ENCODE measurements around the gene PPP1R17. TPM values are rescaled to one million over a fixed set of nuclear protein-coding genes. Genes with fewer than 3 reads are reported as not detected.
A peak's percentile ranks its signal among the peaks of the same experiment; 100 is the strongest.

Gene PPP1R17
- total and polyA plus RNA-seq, 7 donors: not detected

DNA sequence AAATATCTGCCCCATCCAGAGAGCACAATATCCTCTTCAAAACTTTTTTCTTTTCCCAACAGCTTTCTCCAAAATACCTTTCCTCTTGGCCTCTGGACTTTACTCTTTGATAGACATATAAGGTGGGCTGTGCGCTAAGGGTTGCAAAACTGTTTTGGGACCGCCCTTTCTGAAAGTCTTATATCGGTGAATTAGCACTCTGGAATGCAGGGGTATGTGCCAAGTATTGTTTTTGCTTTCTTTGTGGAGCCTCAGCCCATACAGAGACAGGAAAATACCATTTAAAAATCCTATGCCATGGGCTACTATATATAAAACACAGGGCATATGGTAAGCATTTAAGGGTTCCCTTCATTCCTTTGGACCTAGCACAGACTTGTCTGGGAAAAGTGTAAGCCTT lies 37.7 kb downstream of the PPP1R17 start:
- no peaks in the 10 kb centered on the region for H3K9me3 ChIP-seq
- intact Hi-C loops (cut with DNase I): no loop called here
- no peaks in the 10 kb centered on the region for H3K4me1 ChIP-seq
- WGBS, 3 donors: 44 to 59% (median 57%) methylated on average over 3 of the region's 3 CpGs
- TF ChIP-seq, protein P1, sequence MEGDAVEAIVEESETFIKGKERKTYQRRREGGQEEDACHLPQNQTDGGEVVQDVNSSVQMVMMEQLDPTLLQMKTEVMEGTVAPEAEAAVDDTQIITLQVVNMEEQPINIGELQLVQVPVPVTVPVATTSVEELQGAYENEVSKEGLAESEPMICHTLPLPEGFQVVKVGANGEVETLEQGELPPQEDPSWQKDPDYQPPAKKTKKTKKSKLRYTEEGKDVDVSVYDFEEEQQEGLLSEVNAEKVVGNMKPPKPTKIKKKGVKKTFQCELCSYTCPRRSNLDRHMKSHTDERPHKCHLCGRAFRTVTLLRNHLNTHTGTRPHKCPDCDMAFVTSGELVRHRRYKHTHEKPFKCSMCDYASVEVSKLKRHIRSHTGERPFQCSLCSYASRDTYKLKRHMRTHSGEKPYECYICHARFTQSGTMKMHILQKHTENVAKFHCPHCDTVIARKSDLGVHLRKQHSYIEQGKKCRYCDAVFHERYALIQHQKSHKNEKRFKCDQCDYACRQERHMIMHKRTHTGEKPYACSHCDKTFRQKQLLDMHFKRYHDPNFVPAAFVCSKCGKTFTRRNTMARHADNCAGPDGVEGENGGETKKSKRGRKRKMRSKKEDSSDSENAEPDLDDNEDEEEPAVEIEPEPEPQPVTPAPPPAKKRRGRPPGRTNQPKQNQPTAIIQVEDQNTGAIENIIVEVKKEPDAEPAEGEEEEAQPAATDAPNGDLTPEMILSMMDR (IDR thresholded peaks at IDR 0.05): no peak
- ATAC-seq: no peak
- H3K36me3 ChIP-seq (ENCODE audit: insufficient read depth in 1 of 2, low read depth in 1 of 2): no peaks in the 10 kb centered on the region
- H3K4me3 ChIP-seq: no peak overlapping the region
- peaks cover 0 to 2% (median 0%) of the 10 kb centered on the region in 3 donors for H3K27me3 ChIP-seq (ENCODE audit: insufficient read depth in 3 of 3, low read length in 2 of 3)
- DNase-seq: no peak
- H3K27ac ChIP-seq: no peak overlapping the region

DNA sequence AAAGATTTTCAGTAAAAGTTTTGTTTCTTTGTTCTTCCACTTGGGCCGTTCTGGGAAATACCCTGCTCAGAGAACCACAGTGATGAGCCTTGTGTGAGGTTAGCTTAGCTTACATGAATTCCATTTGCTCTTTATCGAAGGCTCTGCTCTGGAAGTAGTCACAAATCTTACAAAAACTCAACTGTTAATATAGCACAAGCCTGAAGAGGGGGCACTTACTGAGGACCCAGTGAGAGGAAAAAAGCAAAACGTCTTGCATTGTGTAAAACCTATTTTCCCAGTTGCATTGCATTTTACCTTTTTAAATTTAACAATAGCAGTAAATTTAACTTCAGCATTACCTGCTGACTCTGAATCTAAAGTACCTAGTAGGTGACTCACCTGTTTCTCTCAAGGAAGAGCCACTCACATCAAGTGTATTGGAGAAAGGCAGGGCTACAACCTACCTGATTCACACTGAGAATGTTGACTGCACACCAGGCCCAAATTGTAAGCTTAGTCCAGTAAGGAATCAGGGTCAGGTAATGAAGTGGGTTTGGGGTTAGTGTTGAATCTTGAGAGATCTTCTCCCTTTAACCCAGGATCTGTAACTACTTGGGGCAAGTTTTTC lies 42.3 kb downstream of the PPP1R17 start:
- no peak for DNase-seq
- WGBS, 3 donors: 50 to 52% (median 52%) methylated on average over 3 of the region's 3 CpGs
- no peaks in the 10 kb centered on the region for H3K4me1 ChIP-seq
- ATAC-seq: no peak
- H3K9me3 ChIP-seq: no peaks in the 10 kb centered on the region
- H3K27ac ChIP-seq: no peak overlapping the region
- H3K36me3 ChIP-seq (ENCODE audit: insufficient read depth in 1 of 2, low read depth in 1 of 2): no peaks in the 10 kb centered on the region
- H3K4me3 ChIP-seq: no peak overlapping the region
- H3K27me3 ChIP-seq (ENCODE audit: insufficient read depth in 3 of 3, low read length in 2 of 3): peaks cover 0 to 3% (median under 1%) of the 10 kb centered on the region in 3 donors
- intact Hi-C loops (cut with DNase I): no loop called here
- TF ChIP-seq, protein P1 (IDR thresholded peaks at IDR 0.05): no peak

DNA sequence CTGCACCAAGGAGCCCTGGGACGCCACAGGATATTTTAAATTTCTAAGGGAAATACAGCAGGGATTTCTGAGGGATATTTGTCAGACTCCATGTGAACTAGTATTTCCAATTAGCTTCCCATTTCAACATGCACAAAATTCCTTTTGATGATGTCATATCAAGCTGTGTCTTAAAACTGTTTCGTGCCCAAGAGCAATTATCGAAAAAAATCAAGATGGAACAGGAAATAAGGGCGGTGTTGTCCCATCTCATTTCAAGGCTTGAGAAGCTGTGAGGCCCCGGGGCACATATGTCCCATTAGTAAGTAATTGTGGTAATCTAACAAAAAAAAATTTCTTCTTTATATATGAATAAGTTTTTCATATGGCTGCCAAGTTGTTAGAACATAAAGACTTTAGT lies 47.4 kb downstream of the PPP1R17 start:
- intact Hi-C loops (cut with DNase I): loop anchor here (10.0 kb wide), 3 partner anchors 290 to 750 kb away; no protein-coding TSS in a partner anchor
- DNase-seq: no peak
- 54 to 55% (median 55%) methylated on average over 5 of the region's 5 CpGs for whole genome bisulfite sequencing, 3 donors
- ATAC-seq: no peak
- no peaks in the 10 kb centered on the region for H3K4me1 ChIP-seq
- no peak overlapping the region for H3K4me3 ChIP-seq
- no peak overlapping the region for H3K27ac ChIP-seq
- no peaks in the 10 kb centered on the region for H3K9me3 ChIP-seq
- TF ChIP-seq, protein P1 (IDR thresholded peaks at IDR 0.05): no peak
- H3K36me3 ChIP-seq (ENCODE audit: insufficient read depth in 1 of 2, low read depth in 1 of 2): no peaks in the 10 kb centered on the region
- H3K27me3 ChIP-seq (ENCODE audit: insufficient read depth in 3 of 3, low read length in 2 of 3): peaks cover 0 to 3% (median 0%) of the 10 kb centered on the region in 3 donors

DNA sequence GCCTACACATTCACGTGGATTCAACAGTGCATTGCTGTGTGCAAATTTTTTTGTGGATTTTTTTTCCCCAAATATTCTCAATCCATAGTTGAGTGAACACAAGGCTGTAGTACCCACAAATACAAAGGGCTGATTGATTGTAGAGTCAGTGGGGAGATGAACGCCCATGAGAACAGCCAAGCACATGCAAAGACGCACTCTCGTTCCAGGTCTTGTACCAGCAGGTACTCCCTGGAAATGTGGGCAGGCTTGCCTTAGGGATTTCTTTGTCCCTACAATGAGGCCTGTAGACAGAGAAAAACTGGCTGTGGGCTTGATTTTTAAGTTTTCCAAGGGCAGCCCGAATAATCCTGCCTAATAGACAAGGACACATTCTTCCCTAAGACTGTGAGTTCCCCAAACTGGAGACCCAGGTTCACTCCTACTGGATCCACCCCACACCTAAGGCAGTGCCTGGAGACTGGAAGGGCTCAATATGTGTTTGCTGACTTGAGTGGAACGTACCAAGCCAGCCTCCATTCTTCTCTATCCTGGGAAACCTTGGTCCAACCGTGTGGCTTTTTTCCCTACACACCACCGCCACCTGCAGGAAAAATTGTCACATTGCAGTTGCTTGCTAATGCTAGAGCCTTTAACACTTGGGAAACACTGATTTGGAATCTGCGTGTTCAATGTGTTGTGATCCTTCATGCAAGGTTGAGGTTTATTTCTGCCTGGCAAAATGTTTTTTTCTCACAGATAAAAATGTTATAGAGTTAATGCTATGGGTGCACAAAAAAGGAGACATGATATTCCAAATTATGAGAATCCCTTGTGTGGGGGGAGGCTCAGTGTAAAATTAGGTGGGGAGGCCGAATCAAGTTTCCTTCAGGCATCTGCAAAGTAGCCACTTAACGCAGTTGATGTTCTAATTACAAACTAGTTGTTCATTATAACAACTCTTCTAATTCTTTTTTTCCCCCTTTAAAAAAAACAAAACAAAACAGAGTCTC lies 49.3 kb downstream of the PPP1R17 start:
- no peaks in the 10 kb centered on the region for H3K4me1 ChIP-seq
- H3K4me3 ChIP-seq: no peak overlapping the region
- no peak overlapping the region for H3K27ac ChIP-seq
- peaks cover 0 to 6% (median 3%) of the 10 kb centered on the region in 3 donors for H3K27me3 ChIP-seq (ENCODE audit: insufficient read depth in 3 of 3, low read length in 2 of 3)
- ATAC-seq (peak in 3 of 4 donors; percentile 57 to 65 (median 58)), DNase-seq (peak in 1 of 2 donors; percentile 30)
- no peaks in the 10 kb centered on the region for H3K9me3 ChIP-seq
- intact Hi-C loops (cut with DNase I): loop anchor here (5.0 to 10.0 kb wide), 4 partner anchors 291 to 751 kb away; no protein-coding TSS in a partner anchor
- H3K36me3 ChIP-seq (ENCODE audit: insufficient read depth in 1 of 2, low read depth in 1 of 2): no peaks in the 10 kb centered on the region
- TF ChIP-seq, protein P1 (IDR thresholded peaks at IDR 0.05): peak; percentile 63
- WGBS, 3 donors: 51 to 52% (median 51%) methylated on average over 11 of the region's 11 CpGs
